ENCODE data around the gene POLR2J3. TPM values are rescaled to one million over a fixed set of nuclear protein-coding genes. Genes with fewer than 3 reads are reported as not detected.
"Not testable (repeated sequence)": the region's sequence is repeated elsewhere in the genome, so short reads cannot be mapped to it uniquely, and the experiment has no call there.

Gene POLR2J3
- total RNA-seq, 1 experiment from 2014 or later, result 14.1 TPM

DNA sequence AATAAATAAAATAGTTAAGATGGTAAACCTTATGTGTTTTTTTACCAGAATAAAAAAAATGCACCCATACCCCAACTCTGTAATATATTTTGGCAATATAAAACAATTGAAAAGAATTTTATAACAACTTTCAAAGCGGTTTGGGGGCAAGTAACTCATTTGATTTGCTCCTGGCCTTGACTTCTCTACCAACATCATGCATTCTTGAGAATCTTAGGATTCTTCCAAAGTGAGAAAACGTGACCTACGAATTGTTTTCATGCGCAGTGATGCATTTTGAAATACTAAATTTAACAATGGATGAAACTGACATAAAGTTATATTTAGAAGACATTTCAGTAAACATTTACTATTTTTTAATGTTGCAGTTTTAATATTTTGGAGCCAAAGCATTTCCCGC is 51.6 kb downstream of the POLR2J3 start:
- DNase-seq (ENCODE audit: low spot score), result not testable (repeated sequence)

GRCh38 chr7:102517550-102518147 is 54.7 kb downstream of the POLR2J3 start, which contains the start of gene RASA4B:
RASA4B (minus strand) TSS chr7:102517777; CDS start chr7:102517710, 67 bp downstream.
- DNase-seq (ENCODE audit: low spot score), result not testable (repeated sequence)

Other genes starting within 250 kb of the POLR2J3 start
- not detected in 2 replicates for gene SPDYE6, start 216.1 kb downstream of the POLR2J3 start, total RNA-seq (2014; rRNA removed; shearing (Covaris generic))
- 27.1 and 33.5 TPM in 2 replicates for gene PRKRIP1, start 176.2 kb downstream of the POLR2J3 start, total RNA-seq (2014; rRNA removed; shearing (Covaris generic))
- 67.6 and 77.9 TPM in 2 replicates for gene ORAI2, start 139.0 kb downstream of the POLR2J3 start, total RNA-seq (2014; rRNA removed; shearing (Covaris generic))
- 15.3 and 20.8 TPM in 2 replicates for gene ALKBH4, start 107.7 kb downstream of the POLR2J3 start, total RNA-seq (2014; rRNA removed; shearing (Covaris generic))
- gene LRWD1, start 107.6 kb downstream of the POLR2J3 start, total RNA-seq (2014; rRNA removed; shearing (Covaris generic)), result 43.6 and 52.0 TPM in 2 replicates
- gene POLR2J, start 93.7 kb downstream of the POLR2J3 start, total RNA-seq (2014; rRNA removed; shearing (Covaris generic)), result 45.6 and 52.1 TPM in 2 replicates
- gene RASA4B, start 54.8 kb downstream of the POLR2J3 start, total RNA-seq (2014; rRNA removed; shearing (Covaris generic)), result 0.07 and 3.9 TPM in 2 replicates
- 0.12 and 1.00 TPM in 2 replicates for gene UPK3BL2, start 28.9 kb downstream of the POLR2J3 start, total RNA-seq (2014; rRNA removed; shearing (Covaris generic))
- gene SPDYE2, start 21.4 kb downstream of the POLR2J3 start, total RNA-seq (2014; rRNA removed; shearing (Covaris generic)), result 0.10 TPM in 1 of 2 replicates, not detected in the other
- gene RASA4, start 44.2 kb upstream of the POLR2J3 start, total RNA-seq (2014; rRNA removed; shearing (Covaris generic)), result 10.8 and 15.8 TPM in 2 replicates
- 12.8 and 13.9 TPM in 2 replicates for gene UPK3BL1, start 70.2 kb upstream of the POLR2J3 start, total RNA-seq (2014; rRNA removed; shearing (Covaris generic))
- gene SPDYE2B, start 77.7 kb upstream of the POLR2J3 start, total RNA-seq (2014; rRNA removed; shearing (Covaris generic)), result not detected in 2 replicates
- 2.4 and 2.8 TPM in 2 replicates for gene POLR2J2, start 99.1 kb upstream of the POLR2J3 start, total RNA-seq (2014; rRNA removed; shearing (Covaris generic))
- 12.1 and 12.5 TPM in 2 replicates for gene FAM185A, start 176.4 kb upstream of the POLR2J3 start, total RNA-seq (2014; rRNA removed; shearing (Covaris generic))